ENCODE results near the gene KRTAP1-1.

DNA sequence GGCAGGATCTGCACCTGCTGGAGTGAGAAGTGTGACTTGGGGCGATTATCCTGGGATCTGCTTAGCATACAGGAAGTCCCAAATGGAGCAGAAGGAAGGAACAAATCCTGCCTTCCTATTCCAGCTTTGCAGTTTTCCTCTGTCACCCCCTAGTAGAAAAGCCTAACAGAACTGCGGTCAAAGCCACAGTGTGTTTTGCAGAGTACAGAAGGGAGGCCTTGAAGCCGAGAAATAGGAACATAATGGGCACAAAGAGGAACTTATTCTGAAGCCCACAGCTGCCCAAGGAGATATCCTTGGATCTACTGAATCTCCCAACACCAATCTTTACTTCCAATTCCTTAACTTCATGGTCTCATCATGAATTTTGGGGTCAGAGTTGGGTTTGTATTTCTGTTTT, 22.7 kb downstream of the KRTAP1-1 start:
- TF ChIP-seq, protein P1, sequence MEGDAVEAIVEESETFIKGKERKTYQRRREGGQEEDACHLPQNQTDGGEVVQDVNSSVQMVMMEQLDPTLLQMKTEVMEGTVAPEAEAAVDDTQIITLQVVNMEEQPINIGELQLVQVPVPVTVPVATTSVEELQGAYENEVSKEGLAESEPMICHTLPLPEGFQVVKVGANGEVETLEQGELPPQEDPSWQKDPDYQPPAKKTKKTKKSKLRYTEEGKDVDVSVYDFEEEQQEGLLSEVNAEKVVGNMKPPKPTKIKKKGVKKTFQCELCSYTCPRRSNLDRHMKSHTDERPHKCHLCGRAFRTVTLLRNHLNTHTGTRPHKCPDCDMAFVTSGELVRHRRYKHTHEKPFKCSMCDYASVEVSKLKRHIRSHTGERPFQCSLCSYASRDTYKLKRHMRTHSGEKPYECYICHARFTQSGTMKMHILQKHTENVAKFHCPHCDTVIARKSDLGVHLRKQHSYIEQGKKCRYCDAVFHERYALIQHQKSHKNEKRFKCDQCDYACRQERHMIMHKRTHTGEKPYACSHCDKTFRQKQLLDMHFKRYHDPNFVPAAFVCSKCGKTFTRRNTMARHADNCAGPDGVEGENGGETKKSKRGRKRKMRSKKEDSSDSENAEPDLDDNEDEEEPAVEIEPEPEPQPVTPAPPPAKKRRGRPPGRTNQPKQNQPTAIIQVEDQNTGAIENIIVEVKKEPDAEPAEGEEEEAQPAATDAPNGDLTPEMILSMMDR (IDR thresholded peaks at IDR 0.05) = no peak
- TF ChIP-seq POLR2A (IDR thresholded peaks at IDR 0.05) = no peak

All from heart left ventricle (tissue), 13 donors.